GM23248 (cell line): ENCODE measurements around the gene PDIA5. TPM values are rescaled to one million over a fixed set of nuclear protein-coding genes. Genes with fewer than 3 reads are reported as not detected.

Source experiments
- DNase-seq: peaks from one replicate; pipeline ENCODE4 v3.0.0-alpha.2; 2015
- H2AFZ ChIP-seq: fragments of 200-600 bp; sonication (generic); 2 replicates; pipeline ENCODE4 v1.6.1; 2016; ENCODE audit warnings: antibody characterized with exemption
- H3F3A ChIP-seq: fragments of 200-600 bp; sonication (generic); 2 replicates; pipeline ENCODE4 v1.6.1; 2016; ENCODE audit warnings: mild to moderate bottlenecking, antibody characterized with exemption, mixed run types; ENCODE audit not compliant: insufficient read depth
- H3K27ac ChIP-seq: fragments of 200-600 bp; sonication (generic); 2 replicates; pipeline ENCODE4 v1.5.1; 2016; ENCODE audit warnings: mild to moderate bottlenecking
- H3K27me3 ChIP-seq: fragments of 200-600 bp; sonication (generic); replicated peaks from 2 replicates; pipeline ENCODE4 v1.6.1; 2016; ENCODE audit warnings: mild to moderate bottlenecking; ENCODE audit not compliant: insufficient read depth
- H3K36me3 ChIP-seq: fragments of 200-600 bp; sonication (generic); 2 replicates; pipeline ENCODE4 v1.6.1; 2016; ENCODE audit warnings: low read depth, mild to moderate bottlenecking
- H3K4me1 ChIP-seq: fragments of 200-600 bp; sonication (generic); 2 replicates; pipeline ENCODE4 v1.6.1; 2016; ENCODE audit warnings: mild to moderate bottlenecking; ENCODE audit not compliant: insufficient read depth
- H3K4me2 ChIP-seq: fragments of 200-600 bp; sonication (generic); one replicate; pipeline ENCODE4 v1.6.1; 2016; ENCODE audit warnings: mild to moderate bottlenecking; ENCODE audit not compliant: unreplicated experiment
- H3K4me3 ChIP-seq: fragments of 200-600 bp; sonication (generic); 2 replicates; pipeline ENCODE4 v1.5.1; 2016; ENCODE audit warnings: mild to moderate bottlenecking
- H3K79me2 ChIP-seq: fragments of 200-600 bp; sonication (generic); 2 replicates; pipeline ENCODE4 v1.6.1; 2016; ENCODE audit warnings: mild to moderate bottlenecking; ENCODE audit not compliant: insufficient read depth
- H3K9ac ChIP-seq: fragments of 200-600 bp; sonication (generic); 2 replicates; pipeline ENCODE4 v1.6.1; 2016; ENCODE audit warnings: mild to moderate bottlenecking
- H3K9me2 ChIP-seq: fragments of 200-600 bp; sonication (generic); 2 replicates; pipeline ENCODE4 v1.6.1; 2016; ENCODE audit warnings: mixed run types, mild to moderate bottlenecking, moderate library complexity; ENCODE audit not compliant: insufficient read depth
- H3K9me3 ChIP-seq: fragments of 200-600 bp; sonication (generic); one replicate; pipeline ENCODE4 v1.6.1; 2017; ENCODE audit warnings: low read depth
- H4K20me1 ChIP-seq: fragments of 200-600 bp; sonication (generic); 2 replicates; pipeline ENCODE4 v1.6.0; 2016; ENCODE audit not compliant: insufficient read depth
- EZH2 ChIP-seq: fragments of 200-600 bp; sonication (generic); IDR thresholded peaks from 2 replicates; pipeline ENCODE4 v1.6.1; 2018; ENCODE audit warnings: antibody characterized with exemption, mild to moderate bottlenecking; ENCODE audit not compliant: insufficient read depth, poor library complexity, severe bottlenecking
- EZH2phosphoT487 ChIP-seq: fragments of 200-600 bp; sonication (generic); IDR thresholded peaks from 2 replicates; pipeline ENCODE4 v1.6.1; 2018; ENCODE audit warnings: antibody characterized with exemption, moderate library complexity, mild to moderate bottlenecking, low read depth; ENCODE audit not compliant: insufficient read depth
- WGBS, 2 experiments: methylation state at CpG; one replicate each; pipeline ENCODE4 v1.1.6; 2015 to 2017; ENCODE audit warnings: low lambda C conversion rate in 2 of 2, low coverage in 1 of 2; ENCODE audit errors: missing lambda C conversion rate in 2 of 2; 5-methylcytosine and 5-hydroxymethylcytosine counted together
- in situ Hi-C: fragments of 300-500 bp; cut with MboI; formaldehyde crosslinking; loops from 2 replicates; pipeline ENCODE4 v1.15.0; 2020
- polyA plus RNA-seq: library from polyadenylated mRNA; unstranded; fragments of >200 nt; fragmentation: Nextera tagmentation; extraction: Ambion mirVana; gene quantifications from 2 replicates; pipeline ENCODE4 v1.2.1, GENCODE V29; 2016
- total RNA-seq: library from RNA; depleted of rRNA; stranded (reverse); fragments of >200 nt; shearing (Covaris generic); gene quantifications from 2 replicates; pipeline ENCODE4 v1.2.3, GENCODE V29; 2014; rRNA removed

The PDIA5 gene
- total RNA-seq (39.5 and 49.1 TPM in 2 replicates), polyA plus RNA-seq (57.3 and 60.2 TPM in 2 replicates)

DNA sequence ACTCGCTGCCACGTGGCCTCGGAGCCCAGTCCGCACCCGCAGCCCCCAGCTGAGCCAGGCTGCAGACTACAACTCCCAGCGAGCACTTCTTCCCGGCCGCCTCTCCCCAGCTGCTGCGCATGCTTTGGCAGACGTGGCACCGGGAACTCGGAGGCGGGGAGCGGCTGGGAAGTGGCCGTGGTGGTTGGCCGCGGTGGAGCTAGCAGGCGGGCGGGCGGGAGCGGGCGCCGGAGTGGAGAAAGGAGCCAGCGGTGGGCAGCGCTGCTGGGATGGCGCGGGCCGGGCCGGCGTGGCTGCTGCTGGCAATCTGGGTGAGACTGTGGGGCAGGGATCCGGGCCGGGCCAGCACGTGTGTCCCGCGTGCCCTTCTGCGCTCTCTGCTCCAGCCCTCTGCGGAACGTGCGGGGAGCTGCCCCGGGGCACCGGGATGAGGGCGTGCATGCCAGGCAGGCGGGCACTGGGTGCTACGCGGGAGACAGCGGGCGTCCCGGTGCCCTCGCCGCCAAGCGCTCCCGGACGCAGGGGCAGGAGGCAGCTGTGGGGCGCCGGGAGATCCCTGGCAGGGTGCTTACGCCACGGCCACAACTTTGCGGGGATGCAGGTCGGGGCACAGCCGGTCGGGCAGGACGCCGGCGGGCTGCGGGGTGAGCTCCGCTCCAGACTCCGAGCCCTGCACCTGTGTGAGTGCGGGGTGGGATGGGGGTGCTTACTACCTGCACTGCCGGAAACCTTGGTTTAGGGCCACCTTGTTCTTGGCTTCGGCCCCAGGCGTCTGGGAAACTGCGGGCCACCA lies at the start of gene PDIA5:
PDIA5 (plus strand) TSS at position 130 of the 793 bp plus-strand sequence; CDS start at position 270, 140 bp downstream.
- H3K36me3 ChIP-seq = no peaks in the 10 kb centered on the region
- TF ChIP-seq EZH2phosphoT487 (no peak), EZH2 (no peak)
- no peaks in the 10 kb centered on the region for H3F3A ChIP-seq
- 0 out of 2 replicates have a peak, but pooled peaks cover 9% of the 10 kb centered on the region for H3K4me1 ChIP-seq
- H3K79me2 ChIP-seq = peaks cover 50% of the 10 kb centered on the region
- 1% methylated on average over 61 to 70 of the region's 72 CpGs for WGBS, 2 experiments
- no peaks in the 10 kb centered on the region for H3K9me2 ChIP-seq
- H2AFZ ChIP-seq = peak within 1 kb of the TSS; percentile 84
- no peaks in the 10 kb centered on the region for H4K20me1 ChIP-seq
- H3K27me3 ChIP-seq = no peaks in the 10 kb centered on the region
- in situ Hi-C loops = no loop called here
- peak within 1 kb of the TSS; percentile 89 for H3K4me2 ChIP-seq
- H3K9me3 ChIP-seq = no peaks in the 10 kb centered on the region
- peak within 1 kb of the TSS; percentile 90 for H3K4me3 ChIP-seq
- peak within 1 kb of the TSS; percentile 94 for H3K9ac ChIP-seq
- DNase-seq = peak; percentile 96
- peak within 1 kb of the TSS; percentile 68 for H3K27ac ChIP-seq

DNA sequence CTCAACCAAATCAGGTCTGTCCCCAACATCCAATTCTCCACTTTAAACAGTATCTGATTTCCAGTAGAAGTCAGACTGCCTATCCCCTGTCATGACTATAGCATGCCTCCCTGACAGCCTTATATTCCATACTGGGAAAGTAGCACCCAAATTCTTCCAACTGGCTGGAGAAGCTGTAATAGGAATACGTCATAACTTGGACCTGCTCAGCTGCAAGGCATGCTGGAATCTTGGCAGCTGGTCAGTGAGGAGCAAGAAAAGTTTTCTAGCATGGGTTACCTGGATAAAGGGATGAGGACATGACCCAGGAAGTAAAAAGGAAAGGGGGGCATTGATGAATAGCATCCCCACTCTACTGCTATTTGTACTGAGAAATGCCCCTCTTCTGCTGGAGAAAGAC lies 48.1 kb upstream of the PDIA5 start:
- peaks cover 83% of the 10 kb centered on the region for H3K27me3 ChIP-seq
- H3K9me3 ChIP-seq = no peaks in the 10 kb centered on the region
- H3K27ac ChIP-seq = no peak overlapping the region
- no peaks in the 10 kb centered on the region for H3K79me2 ChIP-seq
- peak; percentile 30 for DNase-seq
- H3K4me3 ChIP-seq = no peak overlapping the region
- H3K9ac ChIP-seq = no peak overlapping the region
- no peaks in the 10 kb centered on the region for H3K4me1 ChIP-seq
- H4K20me1 ChIP-seq = no peaks in the 10 kb centered on the region
- no peaks in the 10 kb centered on the region for H3K36me3 ChIP-seq
- H3K4me2 ChIP-seq = no peak overlapping the region
- TF ChIP-seq EZH2 (no peak), EZH2phosphoT487 (no peak)
- H3K9me2 ChIP-seq = no peaks in the 10 kb centered on the region
- in situ Hi-C loops = no loop called here
- WGBS, 2 experiments = 0% methylated on average over 1 of the region's 1 CpG
- H3F3A ChIP-seq = no peaks in the 10 kb centered on the region
- H2AFZ ChIP-seq = no peak overlapping the region

DNA sequence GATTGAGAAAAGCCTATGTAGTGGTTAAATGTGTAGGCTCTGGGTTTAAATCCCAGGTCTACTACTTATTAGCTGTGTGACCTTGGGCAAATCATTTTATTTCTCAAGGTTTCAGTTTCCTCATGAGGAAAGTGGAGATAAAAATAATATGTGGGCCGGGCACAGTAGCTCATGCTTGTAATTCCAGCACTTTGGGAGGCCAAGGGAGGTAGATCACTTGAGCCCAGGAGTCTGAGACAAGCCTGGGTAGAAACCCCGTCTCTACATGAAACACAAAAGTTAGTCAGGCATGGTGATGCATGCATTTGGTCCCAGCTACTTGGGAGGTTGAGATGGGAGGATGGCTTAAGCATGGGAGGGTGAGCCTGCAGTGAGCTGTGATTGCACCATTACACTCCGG lies 47.7 kb upstream of the PDIA5 start:
- Histone ChIP-seq H3K4me3 (no peak overlapping the region), H3K9me2 (no peaks in the 10 kb centered on the region), H4K20me1 (no peaks in the 10 kb centered on the region), H3K27me3 (peaks cover 83% of the 10 kb centered on the region), H3K79me2 (no peaks in the 10 kb centered on the region), H3F3A (no peaks in the 10 kb centered on the region), H3K4me2 (no peak overlapping the region), H3K27ac (no peak overlapping the region), H3K9me3 (no peaks in the 10 kb centered on the region), H3K4me1 (no peaks in the 10 kb centered on the region), H3K36me3 (no peaks in the 10 kb centered on the region), H3K9ac (no peak overlapping the region), H2AFZ (no peak overlapping the region)
- WGBS, 2 experiments = 55 to 62% methylated on average over 3 of the region's 3 CpGs
- TF ChIP-seq EZH2 (no peak), EZH2phosphoT487 (no peak)
- in situ Hi-C loops = no loop called here
- DNase-seq = no peak

DNA sequence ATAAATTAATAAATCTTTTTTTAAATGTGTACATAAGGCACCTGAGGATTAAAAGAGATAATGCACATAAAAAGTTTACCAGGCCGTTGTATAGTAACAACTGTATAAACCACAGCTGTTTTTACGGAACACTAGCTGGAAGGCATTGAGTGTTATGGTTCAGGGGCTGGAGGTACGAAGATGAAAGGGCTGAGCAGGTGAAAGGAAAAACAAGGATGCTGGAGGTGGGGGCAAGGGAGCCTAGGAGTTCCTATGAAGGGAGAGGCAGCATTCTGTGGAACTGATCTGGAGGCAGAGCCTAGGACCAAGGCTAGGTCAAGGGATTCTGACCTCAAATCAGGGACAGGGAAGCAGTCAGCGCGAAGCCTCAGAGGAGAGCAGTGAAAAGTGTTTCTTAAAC lies 47.2 kb upstream of the PDIA5 start:
- WGBS, 2 experiments = 73 to 79% methylated on average over 5 of the region's 5 CpGs
- no peaks in the 10 kb centered on the region for H4K20me1 ChIP-seq
- no peak overlapping the region for H3K9ac ChIP-seq
- no peak for DNase-seq
- no peaks in the 10 kb centered on the region for H3K9me3 ChIP-seq
- no peaks in the 10 kb centered on the region for H3K79me2 ChIP-seq
- H3F3A ChIP-seq = no peaks in the 10 kb centered on the region
- in situ Hi-C loops = no loop called here
- H3K9me2 ChIP-seq = no peaks in the 10 kb centered on the region
- H3K4me2 ChIP-seq = no peak overlapping the region
- no peak overlapping the region for H2AFZ ChIP-seq
- no peaks in the 10 kb centered on the region for H3K4me1 ChIP-seq
- H3K4me3 ChIP-seq = no peak overlapping the region
- H3K27me3 ChIP-seq = peaks cover 83% of the 10 kb centered on the region
- no peaks in the 10 kb centered on the region for H3K36me3 ChIP-seq
- no peak for TF ChIP-seq EZH2phosphoT487
- TF ChIP-seq EZH2 = no peak
- H3K27ac ChIP-seq = no peak overlapping the region
